GM18505 (cell line): ENCODE measurements around the gene GPR37L1.
"Not testable (repeated sequence)": the region's sequence is repeated elsewhere in the genome, so short reads cannot be mapped to it uniquely, and the experiment has no call there.

ENCODE experiments used
- ATAC-seq: cut with Tn5 transposase; IDR thresholded peaks from one replicate; pipeline ENCODE4 v1.9.1; 2021; ENCODE audit not compliant: unreplicated experiment
- POLR2A ChIP-seq: IDR thresholded peaks from 4 replicates; pipeline ENCODE4 v1.6.1; 2011; ENCODE audit warnings: borderline replicate concordance; ENCODE audit not compliant: insufficient read depth, insufficient read length; ENCODE audit errors: extremely low read depth

The GPR37L1 gene

DNA sequence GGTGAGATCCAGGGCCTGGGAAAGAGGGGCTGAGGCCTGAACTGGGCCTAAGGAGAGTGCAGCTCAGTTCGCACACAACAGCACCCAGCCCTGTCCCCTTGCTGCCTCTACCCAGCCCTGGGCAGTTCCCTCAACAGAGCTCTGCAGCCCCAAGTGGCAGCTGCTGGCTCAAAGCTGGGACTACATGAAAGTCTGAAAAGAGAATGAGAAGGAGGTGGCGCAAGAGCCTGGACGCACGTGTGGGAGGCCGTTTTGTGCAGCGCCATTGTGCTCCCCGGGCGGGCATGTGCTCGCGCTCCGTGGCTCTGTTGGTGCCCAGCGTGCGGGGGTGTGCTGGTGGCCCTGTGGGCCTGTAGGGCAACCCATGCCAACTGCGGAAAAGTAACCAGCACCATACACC is 10.3 kb downstream of the GPR37L1 start:
- TF ChIP-seq POLR2A, result no peak
- no peak for ATAC-seq

DNA sequence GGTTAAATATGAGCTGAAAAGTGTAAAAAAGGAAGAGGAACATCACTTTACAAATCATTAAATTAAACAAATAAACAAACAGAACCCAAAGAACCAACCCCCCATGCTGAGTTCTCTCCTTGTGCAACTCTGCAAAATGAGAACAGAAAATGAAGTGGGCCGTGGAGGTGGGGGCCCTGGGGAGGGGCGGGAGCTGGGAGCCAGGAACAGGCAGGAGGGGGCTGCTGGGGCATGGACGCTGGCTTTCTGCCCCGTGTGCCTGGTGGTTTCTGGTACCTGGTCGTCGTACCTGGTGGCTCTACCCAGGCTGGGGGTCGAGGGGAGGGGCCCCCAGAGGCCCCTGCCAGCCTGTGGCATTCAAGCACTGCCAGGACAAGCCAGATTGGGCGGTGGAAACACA is 10.8 kb downstream of the GPR37L1 start:
- no peak for TF ChIP-seq POLR2A
- no peak for ATAC-seq

DNA sequence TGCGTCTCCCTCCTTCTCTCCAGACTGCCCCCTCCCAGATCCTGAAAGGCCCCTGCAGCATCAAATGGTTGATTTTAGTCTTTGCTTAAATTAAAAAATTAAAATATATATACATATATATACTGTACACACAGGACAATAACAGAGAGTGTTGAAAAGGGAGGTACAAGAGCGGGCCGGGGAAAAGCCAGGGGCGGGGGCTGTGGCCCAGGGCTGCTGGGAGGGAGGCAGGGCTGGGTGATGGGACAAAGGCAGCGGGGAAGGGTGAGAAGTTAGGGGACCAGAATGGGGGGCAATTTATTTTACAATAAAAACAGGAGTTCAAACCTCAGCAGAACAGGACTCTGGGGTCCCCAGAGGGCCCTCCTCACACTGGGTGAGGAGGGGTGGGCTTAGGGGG is 11.3 kb downstream of the GPR37L1 start:
- ATAC-seq, result no peak
- TF ChIP-seq POLR2A, result no peak

DNA sequence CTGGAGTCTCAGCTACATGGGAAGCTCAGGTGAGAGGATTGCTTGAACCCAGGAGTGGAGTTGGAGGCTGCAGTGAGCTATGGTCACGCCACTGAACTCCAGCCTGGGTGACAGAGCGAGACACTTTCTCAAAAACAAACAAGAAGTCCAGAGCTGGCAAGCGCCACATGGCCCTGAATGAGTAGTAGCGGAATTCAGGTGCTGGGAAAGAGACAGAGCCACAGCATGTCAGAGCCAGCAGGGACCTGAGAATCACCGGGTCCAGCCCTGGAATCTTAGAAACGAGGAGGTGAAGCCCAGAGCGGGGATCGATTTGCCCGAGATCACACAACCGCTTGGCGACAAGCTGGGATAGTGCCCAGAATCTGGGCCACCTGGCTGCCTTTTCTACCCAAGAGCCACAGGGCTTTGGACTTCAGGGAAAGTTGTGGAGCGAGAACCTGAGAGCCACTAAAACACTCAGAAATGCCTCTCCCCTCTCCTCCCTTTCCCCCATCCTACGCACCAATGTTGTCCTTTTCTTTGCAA is 12.0 kb downstream of the GPR37L1 start:
- no peak for TF ChIP-seq POLR2A
- ATAC-seq, result no peak

DNA sequence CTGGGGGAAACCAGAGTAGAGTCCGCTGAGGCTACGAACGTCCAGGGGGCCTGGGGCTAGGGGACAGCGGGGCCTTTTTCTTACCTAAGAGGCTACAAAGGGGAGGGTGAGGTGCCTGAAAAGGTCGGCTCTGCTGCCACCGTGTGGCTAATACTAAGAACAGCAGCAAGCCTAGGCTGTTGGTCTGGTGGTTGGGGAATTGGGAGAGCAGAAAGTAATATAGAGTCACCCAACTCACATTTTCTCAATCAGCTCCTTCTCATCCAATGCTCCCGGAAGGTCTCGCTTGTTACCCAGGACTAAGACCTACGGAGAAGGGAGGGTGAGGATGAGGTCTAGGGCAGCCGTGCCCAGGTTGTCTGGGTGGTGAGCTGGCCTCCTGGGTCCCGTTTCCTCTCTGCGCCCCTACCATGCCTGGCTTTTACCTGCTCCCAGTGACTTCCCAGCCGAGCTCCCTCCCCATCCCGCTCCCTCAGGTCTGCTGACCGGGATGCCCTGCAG is 12.6 kb downstream of the GPR37L1 start:
- TF ChIP-seq POLR2A, result no peak
- ATAC-seq, result no peak

DNA sequence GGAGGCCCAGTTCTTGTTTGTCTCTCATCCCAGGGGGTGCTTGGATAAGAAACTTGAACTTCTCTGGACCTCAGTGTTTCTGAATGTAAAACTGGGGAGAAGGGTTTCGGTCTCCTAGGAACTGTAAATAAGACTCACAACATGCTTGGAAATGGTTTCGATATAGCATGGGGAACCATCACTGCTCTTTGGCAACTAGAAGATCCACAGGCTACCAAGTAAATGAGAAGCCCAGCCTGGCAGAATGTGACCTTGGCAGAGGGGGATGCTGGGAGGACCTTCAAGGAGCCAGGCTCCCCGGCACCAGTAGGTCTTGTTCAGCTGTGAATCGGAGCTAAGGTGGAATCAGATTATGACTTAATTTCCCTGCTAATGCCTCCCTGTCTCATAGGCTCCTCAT is 18.1 kb downstream of the GPR37L1 start:
- ATAC-seq, result no peak
- TF ChIP-seq POLR2A, result no peak

DNA sequence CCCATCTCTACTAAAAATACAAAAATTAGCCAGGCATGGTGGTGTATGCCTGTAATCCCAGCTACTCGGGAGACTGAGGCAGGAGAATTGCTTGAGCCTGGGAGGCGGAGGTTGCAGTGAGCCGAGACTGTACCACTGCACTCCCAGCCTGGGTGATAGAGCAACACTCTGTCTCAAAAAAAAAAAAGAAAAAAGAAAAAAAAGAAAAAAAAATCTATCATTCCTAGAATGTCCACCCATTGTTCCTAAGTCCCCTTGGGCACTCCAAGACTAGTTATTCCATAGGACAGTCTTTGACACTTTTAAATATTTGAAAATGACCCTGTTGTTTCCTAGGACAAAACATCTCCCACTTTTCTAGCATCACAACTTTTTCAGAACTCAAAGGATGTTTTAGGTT is 18.8 kb downstream of the GPR37L1 start:
- ATAC-seq, result not testable (repeated sequence)

DNA sequence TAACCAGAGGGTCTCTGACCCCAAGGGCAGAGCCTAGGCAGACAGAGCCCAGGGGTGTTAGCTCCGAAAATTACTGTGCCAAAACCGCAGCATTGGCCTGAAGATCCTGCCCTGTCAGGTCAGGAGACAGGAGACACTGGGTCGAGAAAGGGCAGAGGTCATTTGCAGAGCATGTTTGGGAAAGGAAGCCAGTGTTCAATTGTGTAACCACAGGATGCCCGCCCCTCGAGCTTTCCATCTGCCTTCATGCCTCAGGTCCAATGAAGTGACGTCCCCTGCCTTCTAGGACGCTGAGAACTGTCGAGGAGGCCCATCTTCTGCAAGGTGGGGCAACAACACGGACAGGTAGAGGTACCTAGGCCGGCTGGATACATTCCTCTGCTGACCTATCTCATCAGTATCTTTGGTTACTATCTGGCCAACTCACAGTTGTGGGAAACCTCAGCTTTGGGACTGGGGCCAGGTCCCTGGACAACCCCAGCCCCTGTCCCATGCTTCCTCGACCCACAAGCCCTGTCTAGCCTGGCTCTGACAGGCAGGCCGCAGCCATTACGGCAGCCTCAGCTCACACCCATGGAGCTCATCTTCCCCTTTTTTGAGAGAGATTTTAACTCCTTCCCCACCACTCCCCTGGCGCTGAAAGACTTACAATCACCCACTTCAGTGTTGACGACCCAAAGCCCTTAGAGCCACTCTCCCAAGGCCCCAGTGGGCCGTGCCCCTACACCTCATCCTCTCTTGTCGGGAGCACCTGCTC is 20.5 kb downstream of the GPR37L1 start:
- ATAC-seq, result peak; percentile 17
- no peak for TF ChIP-seq POLR2A

DNA sequence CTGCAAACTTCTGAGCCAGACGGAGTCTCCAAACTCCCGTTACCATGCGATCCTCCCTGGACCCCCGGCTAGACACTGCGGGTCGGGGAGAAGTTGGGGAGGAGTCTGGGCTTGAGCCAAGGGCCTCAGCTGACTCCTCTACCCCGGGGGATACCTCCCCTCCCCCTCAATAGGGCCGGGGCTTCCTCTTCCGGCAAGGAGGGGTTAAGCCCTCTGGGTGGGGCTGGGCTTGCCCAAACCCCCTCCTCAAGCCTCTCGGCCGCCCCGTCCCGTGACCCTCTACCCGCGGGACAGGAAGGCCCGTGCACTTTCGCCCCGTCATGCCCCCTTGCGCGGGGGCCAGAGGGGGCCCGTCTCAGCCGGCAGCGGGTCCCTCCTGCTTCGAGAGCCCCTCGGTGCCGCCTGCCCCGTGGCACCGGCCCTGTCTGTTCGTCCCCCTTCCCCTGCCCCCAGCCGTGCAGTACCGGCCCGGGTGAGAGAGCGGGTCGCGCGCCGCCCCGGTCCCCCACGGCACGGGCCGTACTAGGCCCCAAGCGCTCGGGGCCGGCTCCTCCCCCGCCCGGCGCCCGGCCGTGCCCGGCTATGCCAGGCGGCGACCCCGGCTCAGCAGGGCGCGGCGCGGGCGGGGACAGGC is 21.2 kb downstream of the GPR37L1 start:
- peak; percentile 43 for ATAC-seq
- TF ChIP-seq POLR2A, result no peak

DNA sequence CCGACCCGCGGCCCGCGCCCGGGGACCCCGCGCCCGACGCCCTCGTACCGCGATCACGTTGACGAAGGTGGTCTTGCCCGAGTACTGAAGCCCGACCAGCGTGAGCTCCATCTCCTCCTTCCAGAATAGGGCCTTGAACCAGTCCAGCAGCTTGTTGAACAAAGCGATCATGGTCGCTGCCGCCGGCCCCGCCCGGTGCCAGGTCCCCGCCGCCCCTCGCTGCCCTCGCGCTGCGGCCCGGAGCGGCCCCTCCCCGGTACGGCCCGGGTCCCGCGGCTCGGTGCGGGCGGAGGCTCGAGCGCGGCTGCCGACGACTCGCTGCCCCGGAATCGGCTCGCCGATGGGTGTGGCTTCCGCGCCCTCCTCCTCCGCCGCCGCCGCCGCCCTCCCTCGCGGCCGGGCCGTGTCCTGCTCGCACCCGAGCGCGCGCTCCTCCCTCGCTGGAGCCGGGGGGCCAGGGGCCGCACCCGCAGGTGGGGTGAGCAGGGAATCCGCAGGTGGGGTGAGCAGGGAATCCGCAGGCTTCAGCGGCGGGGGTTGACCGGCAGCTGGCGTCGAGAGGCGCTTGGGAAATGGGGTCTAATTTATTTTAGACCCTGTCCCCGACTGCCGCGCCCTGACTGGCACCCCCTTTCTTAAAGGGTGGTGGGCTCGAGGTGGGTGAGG is 21.8 kb downstream of the GPR37L1 start, which contains the start of gene ARL8A:
Gene ARL8A, minus strand, starts transcription at position 336 of the 666 bp plus-strand sequence. Its CDS starts 165 bp downstream, at position 171.
- TF ChIP-seq POLR2A, result peak; percentile 68
- ATAC-seq, result peak; percentile 64

DNA sequence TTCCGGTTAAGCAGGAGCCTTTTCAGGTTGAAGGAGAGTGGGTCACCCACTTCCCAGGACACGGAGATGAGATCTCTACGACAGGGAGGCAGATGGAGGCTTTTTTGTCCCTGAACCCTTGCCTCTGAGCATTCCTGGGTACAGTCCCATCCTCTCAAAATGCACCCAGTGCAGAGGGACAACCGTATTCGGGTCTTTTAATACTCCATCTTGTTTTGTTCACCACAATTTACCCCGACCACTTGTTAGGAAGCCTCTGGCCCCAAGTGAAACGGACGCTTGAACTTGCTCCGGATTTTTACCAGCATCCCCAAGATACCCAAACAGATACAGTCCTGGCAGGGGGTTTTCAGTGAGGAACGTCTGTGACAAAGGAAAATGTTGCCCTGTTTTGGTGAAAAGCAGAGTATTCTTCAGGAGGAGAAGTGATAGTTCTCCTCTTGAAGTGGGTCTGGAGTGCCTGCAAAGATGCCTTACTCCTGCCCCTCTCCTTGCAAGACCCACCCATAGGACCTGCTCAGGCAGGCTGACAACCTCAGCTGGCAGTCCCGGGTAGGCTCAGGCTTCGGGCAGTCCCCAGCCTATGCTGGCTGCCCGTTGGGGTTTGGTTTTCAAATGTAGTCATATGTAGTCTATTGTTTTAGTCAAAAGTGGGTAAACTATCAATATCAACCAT is 22.5 kb downstream of the GPR37L1 start:
- no peak for ATAC-seq
- TF ChIP-seq POLR2A, result peak; percentile 12

DNA sequence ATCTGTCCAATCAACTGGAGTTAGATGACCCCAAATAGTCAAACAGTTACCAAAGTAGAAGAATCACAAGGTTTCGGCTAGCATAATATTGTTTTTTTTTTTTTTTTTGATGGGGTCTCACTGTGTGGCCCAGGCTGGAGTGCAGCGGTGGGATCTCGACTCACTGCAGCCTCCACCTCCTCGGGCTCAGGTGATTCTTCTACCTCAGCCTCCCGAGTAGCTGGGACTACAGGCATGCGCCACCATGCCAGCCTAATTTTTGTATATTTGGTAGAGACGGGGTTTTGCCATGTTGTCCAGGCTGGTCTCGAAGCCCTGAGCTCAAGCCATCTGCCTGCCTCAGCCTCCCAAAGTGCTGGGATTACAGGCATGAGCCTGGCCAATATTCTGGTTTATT is 23.0 kb downstream of the GPR37L1 start:
- not testable (repeated sequence) for ATAC-seq

DNA sequence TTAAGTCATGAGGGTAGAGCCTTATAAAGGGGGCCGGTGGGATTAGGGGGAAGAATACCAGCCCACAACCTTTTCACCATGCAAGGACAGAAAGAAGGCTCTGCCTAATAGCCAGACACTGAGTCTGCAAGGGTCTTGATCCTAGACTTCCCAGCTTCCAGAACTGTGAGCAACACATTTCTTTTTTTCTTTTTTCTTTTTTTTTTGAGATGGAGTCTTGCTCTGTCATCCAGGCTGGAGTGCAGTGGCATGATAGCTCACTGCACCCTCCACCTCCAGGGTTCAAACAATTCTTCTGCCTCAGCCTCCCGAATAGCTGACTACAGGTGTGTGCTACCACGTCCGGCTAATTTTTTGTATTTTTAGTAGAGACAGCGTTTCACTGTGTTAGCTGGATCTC is 23.6 kb downstream of the GPR37L1 start:
- TF ChIP-seq POLR2A, result no peak
- no peak for ATAC-seq
